ENCODE data around the gene LSS. TPM values are rescaled to one million over a fixed set of nuclear protein-coding genes. Genes with fewer than 3 reads are reported as not detected.

The LSS gene
- total RNA-seq, 1 donor from 2014 or later, result 83.2 TPM

GRCh38 chr21:46215436-46216131, 13.0 kb downstream of the LSS start:
- H3K9ac ChIP-seq (ENCODE audit: low read length), result no peak overlapping the region
- no peaks in the 10 kb centered on the region for H3K27me3 Mint-ChIP-seq (ENCODE audit: low read depth, unreplicated experiment)
- H2AFZ ChIP-seq (ENCODE audit: low read depth, low read length), result no peak overlapping the region
- no peak for DNase-seq (ENCODE audit: low read depth)
- peaks cover 2% of the 10 kb centered on the region for H3K4me1 Mint-ChIP-seq (ENCODE audit: low read depth, unreplicated experiment)
- peaks cover 4% of the 10 kb centered on the region for H3K79me2 ChIP-seq (ENCODE audit: insufficient read depth, low read length)
- peaks cover 69% of the 10 kb centered on the region for H4K20me1 ChIP-seq (ENCODE audit: insufficient read depth, low read length)
- FAIRE-seq, result no peak
- no peak for TF ChIP-seq CTCF (IDR thresholded peaks at IDR 0.05; ENCODE audit: insufficient read depth, low read depth, low read length)
- TF ChIP-seq EZH2 (IDR thresholded peaks at IDR 0.05; ENCODE audit: insufficient read depth, low read length), result no peak
- H3K9me3 Mint-ChIP-seq (ENCODE audit: unreplicated experiment), result no peaks in the 10 kb centered on the region
- no peak overlapping the region for H3K4me3 ChIP-seq (ENCODE audit: insufficient read depth, low read depth, low read length)
- H3K36me3 ChIP-seq (ENCODE audit: insufficient read depth, low read length), result no peaks in the 10 kb centered on the region
- H3K4me2 ChIP-seq (ENCODE audit: low read length), result no peak overlapping the region
- peaks cover 7% of the 10 kb centered on the region for H3K36me3 Mint-ChIP-seq (ENCODE audit: low read depth, unreplicated experiment)
- H3K4me3 Mint-ChIP-seq (ENCODE audit: unreplicated experiment), result no peak overlapping the region
- H3K27me3 ChIP-seq (ENCODE audit: insufficient read depth, low read length), result no peaks in the 10 kb centered on the region
- H3K27ac Mint-ChIP-seq (ENCODE audit: unreplicated experiment), result peak overlapping the region; percentile 62
- H3K4me1 ChIP-seq (ENCODE audit: insufficient read depth, low read length), result no peaks in the 10 kb centered on the region
- H3K27ac ChIP-seq (ENCODE audit: low read depth, low read length), result no peak overlapping the region
- H3K9me3 ChIP-seq (ENCODE audit: insufficient read depth, low read depth, low read length), result no peaks in the 10 kb centered on the region

DNA sequence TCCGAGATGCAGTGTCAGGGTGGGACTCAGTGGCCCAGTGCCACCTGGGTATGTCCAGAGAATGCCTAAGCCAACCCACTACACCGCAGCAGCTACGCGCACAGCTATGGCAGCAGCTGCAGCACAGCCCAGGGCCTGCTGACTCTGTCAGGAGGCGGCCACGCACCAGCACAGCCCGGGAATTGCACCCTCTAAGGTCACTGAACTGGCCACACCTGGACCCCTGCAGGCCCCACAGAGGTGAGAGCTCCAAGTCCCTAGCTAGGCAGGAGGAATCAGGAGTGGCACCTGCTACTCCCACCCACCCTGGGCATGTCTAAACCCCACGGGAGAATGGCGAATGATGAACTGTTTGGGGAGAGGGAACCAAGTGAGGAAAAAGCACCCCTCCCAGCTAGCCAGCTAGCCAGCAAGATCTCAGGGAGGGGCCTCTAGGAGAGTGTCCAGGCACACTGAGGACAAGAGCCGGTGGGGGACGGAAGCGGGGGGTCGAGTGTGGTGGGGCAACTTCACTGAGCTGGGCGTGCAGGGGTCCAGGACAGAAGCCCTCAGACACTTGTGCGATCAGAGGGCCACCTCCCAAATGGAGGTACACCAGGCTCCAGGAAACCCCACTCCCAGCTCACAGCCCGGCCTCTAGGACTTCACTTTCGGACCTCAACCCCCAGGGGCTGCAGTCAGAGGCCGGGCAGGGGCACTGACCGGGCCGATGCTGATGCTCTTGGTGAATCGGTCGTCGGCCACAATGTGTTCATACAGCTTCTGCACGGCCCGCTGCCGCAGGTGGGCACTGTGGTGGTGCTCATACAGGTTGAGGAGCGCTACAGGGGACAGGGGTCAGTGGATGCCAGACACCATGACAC, 13.9 kb downstream of the LSS start:
- Mint-ChIP-seq H3K27me3 (ENCODE audit: low read depth, unreplicated experiment) (no peaks in the 10 kb centered on the region), H3K9me3 (ENCODE audit: unreplicated experiment) (no peaks in the 10 kb centered on the region), H3K4me3 (ENCODE audit: unreplicated experiment) (no peak overlapping the region), H3K4me1 (ENCODE audit: low read depth, unreplicated experiment) (peaks cover 2% of the 10 kb centered on the region), H3K36me3 (ENCODE audit: low read depth, unreplicated experiment) (peaks cover 8% of the 10 kb centered on the region), H3K27ac (ENCODE audit: unreplicated experiment) (no peak overlapping the region)
- no peak overlapping the region for H2AFZ ChIP-seq (ENCODE audit: low read depth, low read length)
- no peaks in the 10 kb centered on the region for H3K36me3 ChIP-seq (ENCODE audit: insufficient read depth, low read length)
- DNase-seq (ENCODE audit: low read depth) (no peak), FAIRE-seq (no peak)
- peaks cover 4% of the 10 kb centered on the region for H3K79me2 ChIP-seq (ENCODE audit: insufficient read depth, low read length)
- H3K4me3 ChIP-seq (ENCODE audit: insufficient read depth, low read depth, low read length), result no peak overlapping the region
- H3K27ac ChIP-seq (ENCODE audit: low read depth, low read length), result no peak overlapping the region
- H3K9me3 ChIP-seq (ENCODE audit: insufficient read depth, low read depth, low read length), result no peaks in the 10 kb centered on the region
- peaks cover 63% of the 10 kb centered on the region for H4K20me1 ChIP-seq (ENCODE audit: insufficient read depth, low read length)
- no peak overlapping the region for H3K9ac ChIP-seq (ENCODE audit: low read length)
- H3K27me3 ChIP-seq (ENCODE audit: insufficient read depth, low read length), result no peaks in the 10 kb centered on the region
- no peak overlapping the region for H3K4me2 ChIP-seq (ENCODE audit: low read length)
- H3K4me1 ChIP-seq (ENCODE audit: insufficient read depth, low read length), result no peaks in the 10 kb centered on the region
- TF ChIP-seq EZH2 (IDR thresholded peaks at IDR 0.05; ENCODE audit: insufficient read depth, low read length) (no peak), CTCF (IDR thresholded peaks at IDR 0.05; ENCODE audit: insufficient read depth, low read depth, low read length) (no peak)

Data from astrocyte (in vitro differentiated cells and primary cell).